A172 (cell line): ENCODE measurements around the gene NARF. TPM values are rescaled to one million over a fixed set of nuclear protein-coding genes. Genes with fewer than 3 reads are reported as not detected.
"Not testable (repeated sequence)": the region's sequence is repeated elsewhere in the genome, so short reads cannot be mapped to it uniquely, and the experiment has no call there.

ENCODE experiments used
- DNase-seq: peaks from one replicate; pipeline ENCODE4 v3.0.0-alpha.2; 2015; ENCODE audit warnings: low spot score
- total RNA-seq: library from RNA; depleted of rRNA; stranded (reverse); fragments of >200 nt; shearing (Covaris generic); gene quantifications from 2 replicates; pipeline ENCODE4 v1.2.3, GENCODE V29; 2014

The NARF gene
- total RNA-seq, 1 experiment from 2014 or later = 59.0 TPM

DNA sequence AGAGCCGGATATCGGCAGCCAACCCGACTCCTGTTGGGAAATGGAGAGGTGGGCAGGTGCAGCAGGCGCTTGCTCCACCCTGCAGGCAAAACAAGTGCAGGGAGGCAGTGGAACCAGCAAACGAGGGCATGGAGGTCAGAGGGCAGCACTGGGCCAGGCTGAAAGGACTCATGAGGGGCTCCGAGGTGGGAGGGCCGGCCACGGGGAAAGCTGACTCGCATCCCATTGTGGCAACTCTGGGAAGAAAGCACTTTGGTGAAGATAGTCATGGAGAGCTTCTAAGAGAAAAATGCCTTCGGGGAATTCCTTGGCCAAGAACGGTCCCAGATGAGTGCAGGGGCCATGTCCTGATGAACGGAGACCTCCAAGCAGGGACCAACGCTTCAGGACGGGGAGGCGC, 12.4 kb upstream of the NARF start:
- DNase-seq = no peak

- DNase-seq = no peak
Observed at GRCh38 chr17:82446649-82447048, 11.9 kb upstream of the NARF start.

- DNase-seq = no peak
Observed at GRCh38 chr17:82447876-82448275, 10.7 kb upstream of the NARF start.

GRCh38 chr17:82449131-82449882, 9.2 kb upstream of the NARF start:
- no peak for DNase-seq

DNA sequence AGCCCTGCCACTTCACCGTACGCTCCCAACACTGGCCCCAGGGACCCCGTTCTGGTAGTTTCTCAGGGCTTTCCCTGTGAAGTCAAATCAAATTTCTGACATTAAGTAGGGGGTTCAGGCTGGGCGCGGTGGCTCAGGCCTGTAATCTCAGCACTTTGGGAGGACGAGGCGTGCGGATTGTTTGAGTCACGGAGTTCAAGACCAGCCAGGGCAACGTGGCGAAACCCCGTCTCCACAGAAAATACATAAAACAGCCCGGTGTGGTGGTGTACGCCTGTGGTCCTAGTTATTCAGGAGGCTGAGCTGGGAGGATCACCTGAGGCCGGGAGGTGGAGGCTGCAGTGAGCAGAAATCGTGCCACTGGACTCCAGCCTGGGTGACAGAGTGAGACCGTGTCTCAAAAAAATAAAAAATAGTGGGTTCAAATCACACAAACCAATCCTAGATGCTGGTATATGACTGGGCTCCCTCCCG, 8.6 kb upstream of the NARF start:
- no peak for DNase-seq

DNA sequence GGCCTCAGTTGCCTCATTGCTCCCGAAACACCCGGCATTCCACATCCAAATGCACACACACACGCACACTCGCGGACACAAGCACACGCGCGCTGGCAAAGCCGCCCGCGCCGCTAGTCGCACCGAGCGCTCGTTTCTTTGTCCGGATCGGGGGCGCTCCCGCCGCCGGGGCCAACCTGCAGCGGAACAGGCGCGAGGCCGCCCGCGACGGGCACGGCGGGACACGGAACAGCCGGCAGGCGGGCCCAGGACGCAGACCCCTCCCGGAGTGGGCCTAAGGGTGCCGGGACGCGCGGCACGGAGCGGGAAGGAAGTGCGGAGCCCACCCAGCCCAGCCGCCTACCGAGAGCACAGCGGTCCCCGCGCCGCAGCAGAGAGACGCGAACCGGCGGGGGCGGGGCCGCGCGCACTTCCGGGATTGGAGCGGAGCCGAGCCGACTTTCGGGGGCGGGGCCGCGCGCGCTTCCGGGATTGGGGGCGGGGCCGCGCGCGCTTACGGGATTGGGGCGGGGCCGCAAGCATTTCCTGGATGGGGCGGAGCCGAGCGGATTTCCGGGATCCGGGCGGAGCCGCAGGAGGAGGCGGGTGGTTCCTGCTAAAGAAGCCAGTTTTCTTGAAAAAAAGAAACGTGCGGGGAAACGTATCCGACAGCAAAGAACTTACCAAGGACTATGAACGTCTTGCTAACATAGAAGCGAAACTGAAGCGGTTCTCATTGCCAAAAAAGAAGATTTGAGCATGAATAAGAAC, 8.0 kb upstream of the NARF start, which contains the start of gene CYBC1:
TSS of gene CYBC1 (minus strand) at position 396 of the 750 bp plus-strand sequence. CDS start 1,498 bp downstream, outside the sequence.
- peak; percentile 87 for DNase-seq

DNA sequence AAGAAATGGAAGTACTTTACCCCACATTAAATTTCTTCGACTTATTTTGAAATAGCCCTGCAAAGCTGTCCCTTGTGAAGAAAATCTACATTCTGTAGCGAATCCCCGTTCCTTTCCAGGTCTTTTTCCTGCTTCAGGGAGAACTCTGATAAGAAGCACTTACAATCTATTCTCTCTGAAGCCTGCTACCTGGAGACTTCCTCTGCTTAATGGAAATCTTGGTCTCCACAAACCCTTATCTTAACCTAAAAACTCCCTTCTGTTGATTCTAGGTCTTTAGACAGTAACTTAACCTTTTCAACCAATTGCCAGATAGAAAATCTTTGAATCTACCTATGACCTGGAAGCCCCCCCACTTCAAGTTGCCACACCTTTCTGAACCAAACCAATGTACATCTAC, 6.4 kb upstream of the NARF start:
- no peak for DNase-seq

DNA sequence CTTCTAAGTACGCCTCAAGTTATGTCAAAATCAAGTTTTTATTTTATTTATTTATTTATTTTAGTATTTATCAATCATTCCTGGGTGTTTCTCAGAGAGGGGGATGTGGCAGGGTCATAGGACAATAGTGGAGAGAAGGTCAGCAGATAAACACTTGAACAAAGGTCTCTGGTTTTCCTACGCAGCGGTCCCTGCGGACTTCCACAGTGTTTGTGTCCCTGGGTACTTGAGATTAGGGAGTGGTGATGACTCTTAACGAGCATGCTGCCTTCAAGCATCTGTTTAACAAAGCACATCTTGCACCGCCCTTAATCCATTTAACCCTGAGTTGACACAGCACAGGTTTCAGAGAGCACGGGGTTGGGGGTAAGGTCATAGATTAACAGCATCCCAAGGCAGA, 5.4 kb upstream of the NARF start:
- DNase-seq = not testable (repeated sequence)

DNA sequence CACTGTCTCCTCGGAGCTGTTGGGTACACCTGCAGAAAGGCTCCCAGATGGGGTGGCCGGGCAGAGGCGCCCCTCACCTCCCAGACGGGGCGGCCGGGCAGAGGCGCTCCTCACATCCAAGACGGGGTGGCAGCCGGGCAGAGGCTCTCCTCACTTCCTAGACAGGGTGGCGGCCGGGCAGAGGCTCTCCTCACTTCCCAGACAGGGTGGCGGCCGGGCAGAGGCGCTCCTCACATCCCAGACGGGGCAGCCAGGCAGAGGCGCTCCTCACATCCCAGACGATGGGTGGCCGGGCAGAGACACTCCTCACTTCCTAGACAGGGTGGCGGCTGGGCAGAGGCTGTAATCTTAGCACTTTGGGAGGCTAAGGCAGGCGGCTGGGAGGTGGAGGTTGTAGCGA, 4.8 kb upstream of the NARF start:
- not testable (repeated sequence) for DNase-seq

DNA sequence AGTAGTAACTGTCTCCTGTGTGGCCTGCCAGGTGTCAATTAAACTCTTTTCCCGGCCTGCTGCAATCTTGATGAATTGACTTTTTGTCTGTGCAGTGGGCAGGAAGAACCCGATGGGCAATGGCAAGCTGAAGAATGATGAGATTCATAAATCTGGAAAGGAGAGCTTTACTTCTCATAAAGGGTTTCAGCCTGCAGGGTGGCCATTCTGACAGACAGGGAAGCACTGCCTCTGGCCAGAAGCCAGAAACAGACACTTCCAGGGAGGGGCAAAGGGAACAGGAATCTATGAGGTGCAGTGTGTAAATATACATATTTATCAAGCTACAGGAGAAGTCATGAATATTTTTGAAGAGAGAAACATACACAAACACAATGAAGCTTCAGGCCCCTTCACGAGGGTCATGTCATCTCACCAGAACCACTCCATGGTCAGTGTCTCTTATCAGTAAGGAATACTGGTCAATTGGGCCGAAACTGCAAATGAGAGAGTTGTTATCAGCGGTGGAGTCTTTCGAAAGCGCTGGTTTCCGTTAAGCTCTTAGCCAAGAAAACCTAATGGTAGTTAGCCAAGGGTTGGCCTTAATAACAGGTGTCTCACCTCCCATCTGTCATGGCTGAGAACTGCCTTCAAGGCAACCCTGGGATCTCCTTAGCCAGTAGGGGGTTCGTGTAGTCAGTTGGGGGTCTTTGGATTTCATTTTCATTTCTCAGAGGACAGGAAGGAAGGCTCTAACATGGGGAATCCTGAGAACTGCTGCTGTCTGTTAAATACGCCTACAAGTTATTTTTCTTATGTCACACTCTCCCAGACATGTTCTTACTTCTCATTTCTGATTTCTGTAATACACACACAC, 1.2 kb upstream of the NARF start:
- no peak for DNase-seq

DNA sequence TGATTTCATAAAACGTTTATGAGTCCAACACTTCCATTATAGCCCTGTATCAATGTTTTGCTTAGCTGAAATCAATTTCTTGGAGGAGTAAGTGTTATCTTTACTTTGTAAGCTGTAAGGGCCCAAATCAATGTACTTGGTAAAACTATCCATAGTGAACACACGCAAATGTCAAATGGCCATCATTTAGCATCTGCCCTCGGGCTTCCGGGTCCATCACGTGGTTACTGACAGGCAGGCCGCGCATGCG, 687 bp upstream of the NARF start:
- peak; percentile 96 for DNase-seq

DNA sequence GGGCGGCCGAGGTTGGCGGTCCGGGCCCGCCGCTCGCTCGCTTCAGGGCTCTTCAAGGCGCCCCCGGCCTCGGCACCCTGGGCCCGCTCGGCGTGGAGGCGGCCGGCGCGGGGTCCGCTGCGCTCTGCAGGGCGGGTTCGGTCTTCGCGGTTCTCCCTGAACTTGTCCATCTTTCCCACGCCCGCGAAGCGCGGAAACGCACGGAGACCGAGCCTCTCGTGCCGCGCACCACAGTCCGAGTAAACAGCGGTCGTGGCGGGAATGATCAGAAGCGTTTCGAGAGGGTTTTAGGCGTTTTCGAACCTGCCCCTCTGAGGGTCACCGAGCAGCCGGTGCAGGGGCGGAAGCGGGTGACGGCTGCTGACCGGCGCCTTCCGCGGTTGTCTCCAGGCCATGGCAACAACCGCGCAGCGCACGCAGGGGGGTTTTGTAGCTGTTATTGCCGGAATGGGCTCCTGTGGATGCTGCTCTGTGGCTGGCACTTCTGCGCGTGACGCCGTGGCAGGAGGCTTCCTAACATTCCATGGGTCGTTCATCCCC, 414 bp downstream of the NARF start:
- DNase-seq = no peak

DNA sequence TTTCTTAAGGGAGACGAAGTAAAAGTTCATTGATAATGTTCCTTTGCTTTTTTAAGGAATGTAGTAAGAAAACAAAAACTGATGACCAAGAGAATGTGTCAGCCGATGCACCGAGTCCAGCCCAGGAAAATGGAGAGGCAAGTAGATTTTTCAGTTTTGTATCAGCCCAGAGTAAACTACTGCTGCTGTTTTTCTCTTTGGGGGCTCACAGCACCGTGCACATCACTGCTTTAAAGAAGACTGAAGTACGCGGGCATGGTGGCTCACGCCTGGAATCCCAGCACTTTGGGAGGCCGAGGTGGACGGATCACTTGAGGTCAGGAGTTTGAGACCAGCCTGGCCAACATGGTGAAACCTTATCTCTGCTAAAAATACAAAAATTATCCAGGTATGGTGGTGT, 1.4 kb downstream of the NARF start:
- not testable (repeated sequence) for DNase-seq

- no peak for DNase-seq
Observed at GRCh38 chr17:82461827-82462524, 3.4 kb downstream of the NARF start.

DNA sequence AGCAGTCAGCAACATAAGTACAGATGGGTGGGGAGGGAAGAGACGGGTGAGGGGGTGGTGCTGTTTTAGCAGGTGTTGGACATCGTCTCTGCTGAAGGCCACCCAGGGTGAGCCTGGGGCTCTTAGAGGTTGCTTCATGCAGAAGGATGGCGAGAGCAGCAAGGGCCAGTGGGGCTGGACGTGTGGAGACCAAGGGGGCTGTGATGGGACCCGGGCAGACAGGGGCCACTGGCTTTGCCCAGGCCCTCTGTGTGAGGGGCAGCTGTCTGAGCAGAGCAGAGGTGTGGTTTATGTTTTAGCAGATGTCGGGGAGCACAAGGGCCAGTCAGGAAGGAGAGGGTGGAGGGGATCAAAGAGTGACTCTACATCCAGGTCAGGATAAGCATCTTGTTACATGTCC, 4.8 kb downstream of the NARF start:
- no peak for DNase-seq

DNA sequence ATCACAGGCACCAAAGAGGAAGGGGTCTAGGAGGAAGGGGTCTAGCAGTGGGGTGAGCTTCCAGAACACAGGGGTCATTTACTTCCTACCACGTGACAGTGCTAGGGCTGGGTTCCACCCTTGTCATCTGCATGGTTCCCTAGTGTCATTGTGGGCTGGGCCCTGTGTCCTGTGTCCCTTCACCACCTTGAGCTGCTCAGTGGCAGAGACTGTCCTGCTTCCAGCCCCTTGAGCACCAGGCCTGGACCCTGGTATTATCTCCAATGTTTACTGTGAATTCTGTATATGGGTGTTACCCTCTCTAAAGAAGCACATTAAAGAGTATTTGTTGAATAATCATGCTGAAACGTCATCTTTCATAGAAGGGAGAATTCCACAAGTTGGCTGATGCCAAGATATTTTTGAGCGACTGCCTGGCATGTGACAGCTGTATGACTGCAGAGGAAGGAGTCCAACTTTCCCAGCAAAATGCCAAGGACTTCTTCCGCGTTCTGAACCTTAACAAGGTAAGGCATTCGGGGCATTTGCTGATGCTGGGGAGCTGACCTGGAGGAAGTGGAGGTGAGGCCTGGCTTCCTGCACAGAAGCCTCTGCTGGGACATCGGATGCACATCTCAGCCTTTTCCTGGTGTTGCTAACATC, 5.5 kb downstream of the NARF start:
- DNase-seq = no peak

DNA sequence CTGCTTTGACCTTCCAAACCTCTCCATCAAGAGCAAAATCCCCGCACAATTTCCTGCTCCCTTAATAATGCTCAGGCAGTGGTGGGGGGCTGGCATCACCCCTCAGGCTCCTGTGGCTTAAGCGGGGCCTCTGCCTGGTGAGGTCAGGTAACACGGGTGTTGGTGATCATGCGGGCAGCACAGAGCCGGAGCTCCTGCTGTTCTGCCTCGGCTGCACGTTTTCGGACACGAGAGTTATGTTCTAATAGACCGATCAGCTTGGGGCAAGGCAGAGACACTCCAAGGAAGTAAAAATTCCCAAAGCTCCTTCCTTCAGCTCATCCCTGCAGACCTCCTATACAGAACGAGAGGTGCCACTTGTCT, 6.0 kb downstream of the NARF start:
- DNase-seq = no peak

DNA sequence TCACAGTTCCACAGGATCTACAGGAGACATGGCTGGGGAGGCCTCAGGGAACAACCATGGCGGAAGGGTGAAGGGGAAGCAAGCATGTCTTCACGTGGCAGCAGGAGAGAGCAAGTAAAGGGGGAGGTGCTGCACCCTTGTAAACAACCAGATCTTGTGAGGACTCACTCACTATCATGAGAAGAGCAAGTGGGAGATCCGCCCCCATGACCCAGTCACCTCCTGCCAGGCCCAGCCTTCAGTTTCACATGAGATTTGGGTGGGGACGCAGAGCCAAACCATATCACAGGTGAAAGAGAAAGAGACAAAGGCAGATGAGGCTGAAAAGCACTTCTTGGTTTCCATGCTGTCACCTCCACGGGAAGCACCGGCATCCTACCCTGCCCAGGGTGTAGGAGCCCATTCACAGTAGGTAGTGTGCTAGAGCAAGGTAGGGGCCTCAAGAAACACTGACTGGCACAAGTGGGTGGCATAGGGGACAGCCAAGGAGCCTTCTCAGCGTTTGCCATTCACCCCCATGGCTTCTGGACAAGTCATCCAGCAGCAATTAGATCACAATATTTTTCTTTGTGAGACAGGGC, 6.6 kb downstream of the NARF start:
- no peak for DNase-seq

GRCh38 chr17:82468692-82469091, 10.2 kb downstream of the NARF start:
- no peak for DNase-seq

GRCh38 chr17:82470065-82470464, 11.5 kb downstream of the NARF start:
- DNase-seq = no peak
